Stimulated activated effector memory CD8-positive, alpha-beta T cell treated with anti-CD3 and anti-CD28 coated beads, Interleukin-12 subunit alpha, Interleukin-12 subunit beta, amount 100 ng/mL, for 72 hours (primary cell): ENCODE results near the gene FEM1C.

Experiments used
- ATAC-seq: fragments of 150-1000 bp; cut with Tn5 transposase; 2 replicates; pipeline ENCODE4 v1.10.0; 2021
- DNase-seq, 2 donors: peaks; one replicate each; pipeline ENCODE4 v3.0.0; 2021 to 2022; ENCODE audit warnings: low spot score in 2 of 2
- H3K27ac Mint-ChIP-seq: one replicate; pipeline ENCODE4 v1.8.0; 2022; ENCODE audit warnings: mild to moderate bottlenecking, mixed read lengths
- H3K36me3 Mint-ChIP-seq: one replicate; pipeline ENCODE4 v1.8.0; 2022; ENCODE audit warnings: mild to moderate bottlenecking, mixed read lengths
- H3K4me1 Mint-ChIP-seq: one replicate; pipeline ENCODE4 v1.8.0; 2022; ENCODE audit warnings: mixed read lengths
- H3K4me3 Mint-ChIP-seq: one replicate; pipeline ENCODE4 v1.8.0; 2022; ENCODE audit warnings: mild to moderate bottlenecking, mixed read lengths
- H3K9me3 Mint-ChIP-seq: one replicate; pipeline ENCODE4 v1.8.0; 2022; ENCODE audit warnings: mixed read lengths

The FEM1C gene

DNA sequence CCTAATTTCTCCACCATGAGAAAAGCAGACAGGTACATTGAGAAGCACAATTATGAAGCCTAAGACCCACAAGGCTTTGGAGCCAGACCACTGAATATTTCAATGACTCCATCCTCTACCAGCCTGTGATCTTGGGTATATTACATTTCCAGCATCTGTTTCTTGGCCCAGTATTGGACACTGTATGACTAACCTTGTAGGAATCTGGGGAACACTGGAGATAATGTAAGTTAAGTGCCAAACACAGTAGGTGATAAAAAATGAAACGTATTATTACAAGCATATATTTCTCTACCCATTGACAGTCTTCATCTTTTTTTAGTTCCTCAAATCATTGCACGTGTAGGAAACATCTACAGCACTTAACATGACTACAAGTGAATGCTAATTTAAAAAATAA, 28.6 kb upstream of the FEM1C start:
- H3K4me1 Mint-ChIP-seq, result no peaks in the 10 kb centered on the region
- no peaks in the 10 kb centered on the region for H3K36me3 Mint-ChIP-seq
- DNase-seq (no peak), ATAC-seq (no peak)
- no peaks in the 10 kb centered on the region for H3K9me3 Mint-ChIP-seq
- H3K4me3 Mint-ChIP-seq, result no peak overlapping the region
- no peak overlapping the region for H3K27ac Mint-ChIP-seq

DNA sequence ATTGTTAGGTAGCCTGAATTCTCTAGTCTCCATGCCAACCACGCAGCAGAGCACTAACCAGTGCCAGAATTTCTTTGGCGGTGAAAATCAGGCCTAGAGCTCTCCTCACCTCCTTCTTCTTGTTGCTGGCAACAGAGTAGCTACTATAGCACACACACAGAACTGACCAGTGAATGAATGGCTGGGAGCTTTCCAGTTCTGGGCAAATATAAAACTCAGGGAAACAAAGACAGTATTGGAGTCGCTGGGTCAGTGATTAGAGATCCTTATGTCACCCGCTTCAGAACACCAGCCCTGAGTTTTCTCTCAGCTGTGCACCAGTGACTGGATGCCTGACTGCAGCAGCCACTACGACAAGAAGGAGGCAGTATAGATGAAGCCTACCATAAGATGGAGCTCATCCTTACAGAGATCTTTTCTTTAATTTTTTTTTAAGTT, 26.9 kb upstream of the FEM1C start:
- ATAC-seq (no peak), DNase-seq (no peak)
- Mint-ChIP-seq H3K9me3 (no peaks in the 10 kb centered on the region), H3K27ac (no peak overlapping the region), H3K36me3 (no peaks in the 10 kb centered on the region), H3K4me3 (no peak overlapping the region), H3K4me1 (no peaks in the 10 kb centered on the region)

DNA sequence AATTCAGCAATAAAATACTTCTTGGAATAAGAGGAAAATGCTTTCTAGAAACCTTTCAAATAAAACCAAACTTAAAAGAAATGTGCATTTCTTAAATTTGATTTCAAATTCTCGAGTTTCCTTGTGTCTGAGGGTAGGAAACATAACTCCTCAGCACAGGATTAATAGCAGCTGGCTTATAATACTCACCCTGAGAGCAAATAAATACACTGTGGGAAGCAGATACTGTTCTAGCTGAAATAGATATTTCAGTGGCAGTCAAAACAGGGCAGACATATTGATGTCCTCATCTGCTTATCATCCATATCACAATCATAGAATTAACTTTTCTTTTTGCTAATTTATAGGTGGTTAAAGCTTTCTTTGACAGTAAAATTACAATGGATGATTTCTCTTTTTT, 24.1 kb upstream of the FEM1C start:
- DNase-seq, result no peak
- no peaks in the 10 kb centered on the region for H3K4me1 Mint-ChIP-seq
- ATAC-seq, result no peak
- H3K9me3 Mint-ChIP-seq, result no peaks in the 10 kb centered on the region
- no peaks in the 10 kb centered on the region for H3K36me3 Mint-ChIP-seq
- H3K4me3 Mint-ChIP-seq, result no peak overlapping the region
- H3K27ac Mint-ChIP-seq, result no peak overlapping the region

DNA sequence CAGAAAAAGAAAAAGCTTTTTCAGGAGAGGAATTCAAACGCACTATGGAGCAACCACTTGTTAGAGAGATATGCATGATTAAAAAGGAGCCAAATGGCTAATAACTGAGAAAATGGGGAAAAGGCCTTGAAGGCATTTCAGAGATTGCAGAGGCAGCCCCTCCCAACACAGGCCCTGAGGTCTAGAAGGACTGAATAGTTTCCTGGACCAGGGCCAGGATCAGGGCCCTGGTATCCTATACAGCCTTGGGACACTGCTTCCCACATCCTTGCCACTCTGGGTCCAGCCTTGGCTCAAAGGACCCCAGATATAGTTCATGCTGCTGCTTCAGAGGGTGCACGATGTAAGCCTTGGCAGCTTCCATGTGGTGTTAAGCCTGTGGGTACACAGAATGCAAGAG, 20.7 kb upstream of the FEM1C start:
- Mint-ChIP-seq H3K4me3 (no peak overlapping the region), H3K27ac (no peak overlapping the region), H3K9me3 (no peaks in the 10 kb centered on the region), H3K36me3 (no peaks in the 10 kb centered on the region), H3K4me1 (no peaks in the 10 kb centered on the region)
- no peak for DNase-seq
- ATAC-seq, result no peak

DNA sequence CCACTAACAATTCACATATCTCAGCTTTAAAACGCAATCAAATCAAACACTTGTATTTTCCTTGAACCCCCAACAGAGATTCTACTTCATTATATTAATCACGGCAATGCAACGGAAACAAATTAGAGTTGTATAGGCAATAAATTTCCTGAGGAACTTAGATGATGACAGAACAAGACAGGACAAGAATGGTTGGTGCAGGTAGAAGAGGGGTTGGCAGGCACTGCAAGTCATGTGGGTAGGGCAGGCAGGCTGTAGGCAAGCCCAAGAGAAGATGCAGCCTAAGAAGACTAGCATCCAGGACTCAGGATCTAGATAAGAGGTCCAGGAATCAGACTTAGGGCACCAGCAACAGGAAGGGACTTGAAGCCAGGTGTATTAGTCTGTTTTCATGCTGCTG, 16.6 kb upstream of the FEM1C start:
- Mint-ChIP-seq H3K4me3 (no peak overlapping the region), H3K36me3 (no peaks in the 10 kb centered on the region), H3K9me3 (no peaks in the 10 kb centered on the region), H3K4me1 (no peaks in the 10 kb centered on the region), H3K27ac (no peak overlapping the region)
- ATAC-seq, result no peak
- DNase-seq, result no peak

DNA sequence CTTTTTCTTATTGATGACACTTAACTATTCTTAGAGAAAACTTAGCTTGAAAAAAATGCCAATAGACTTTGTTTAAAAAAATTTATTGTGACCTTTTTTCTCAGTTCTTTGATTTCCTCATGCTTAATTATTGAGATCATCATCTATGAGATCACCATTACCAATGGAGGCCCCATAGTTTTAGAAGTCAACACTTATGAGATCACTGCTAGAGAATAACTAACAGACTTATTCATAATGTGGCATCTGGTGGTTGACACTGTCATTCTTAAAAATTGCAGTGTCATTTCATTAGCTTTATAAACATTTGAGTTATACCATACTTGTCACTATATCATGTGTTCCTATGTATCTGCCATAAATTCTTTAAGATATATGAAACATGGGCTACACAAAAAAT, 14.9 kb upstream of the FEM1C start:
- Mint-ChIP-seq H3K4me3 (no peak overlapping the region), H3K9me3 (no peaks in the 10 kb centered on the region), H3K4me1 (no peaks in the 10 kb centered on the region), H3K27ac (no peak overlapping the region), H3K36me3 (no peaks in the 10 kb centered on the region)
- no peak for DNase-seq
- peak; percentile 70 for ATAC-seq

DNA sequence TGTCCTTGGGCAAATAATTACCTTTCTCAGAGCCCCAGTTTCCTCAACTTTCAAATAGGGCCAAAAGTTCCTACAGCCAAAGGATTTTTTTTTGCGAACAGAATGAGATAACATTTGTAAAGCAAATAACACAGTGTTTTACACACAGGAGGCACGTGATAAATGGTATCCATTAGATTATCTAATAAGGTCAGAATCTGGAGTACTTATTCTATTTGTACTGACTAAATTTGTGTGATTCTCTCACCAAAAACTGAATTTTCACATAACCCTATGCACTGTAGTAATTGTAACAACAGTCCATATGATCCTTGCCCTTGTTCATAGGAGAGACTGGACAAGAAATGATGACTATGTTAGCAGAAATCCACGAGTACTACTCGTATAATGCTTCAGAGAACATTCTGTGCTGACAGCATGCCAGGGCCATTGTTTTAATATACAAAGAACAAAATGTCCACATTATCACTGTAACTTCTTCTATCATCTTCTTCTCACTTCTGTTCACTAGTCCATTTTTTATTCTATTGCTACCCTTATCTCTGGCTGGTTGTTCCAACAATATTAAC, 13.9 kb upstream of the FEM1C start:
- Mint-ChIP-seq H3K36me3 (no peaks in the 10 kb centered on the region), H3K4me1 (no peaks in the 10 kb centered on the region), H3K4me3 (no peak overlapping the region), H3K27ac (no peak overlapping the region), H3K9me3 (no peaks in the 10 kb centered on the region)
- DNase-seq, result no peak
- ATAC-seq, result no peak

DNA sequence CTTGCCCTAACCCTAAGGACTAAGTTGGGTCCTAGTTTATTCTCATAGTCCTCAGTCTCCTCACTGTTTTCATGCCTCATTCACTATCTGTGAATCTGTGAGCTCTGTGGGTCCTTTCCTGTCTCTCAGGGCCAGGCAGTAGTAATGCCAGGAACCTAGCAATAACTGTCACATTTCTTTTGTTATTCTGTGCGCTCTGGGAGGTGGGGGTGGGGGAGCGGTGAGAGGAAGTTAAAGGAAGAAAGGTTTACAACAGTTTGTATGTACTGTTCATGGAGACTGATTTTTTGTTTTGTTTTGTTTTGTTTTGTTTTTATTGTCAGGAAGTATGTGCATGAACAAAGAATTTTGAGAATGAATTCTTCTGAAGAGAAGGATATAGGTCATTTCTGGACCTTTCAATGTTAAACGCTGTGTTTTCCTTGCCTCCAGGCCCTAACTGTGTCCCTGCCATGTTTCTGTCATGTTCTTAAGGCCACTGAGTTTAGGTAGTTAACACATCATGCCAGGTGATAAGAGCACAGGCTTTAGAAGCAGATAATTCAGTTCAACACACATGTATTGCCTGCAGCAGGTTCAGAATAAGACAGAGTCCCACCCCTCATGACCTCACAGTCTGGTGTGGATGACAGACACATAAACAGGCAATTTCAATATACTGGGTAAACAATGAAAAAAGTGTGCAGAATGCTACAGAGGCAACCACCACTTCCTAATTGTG, 13.3 kb upstream of the FEM1C start:
- H3K4me3 Mint-ChIP-seq, result no peak overlapping the region
- no peaks in the 10 kb centered on the region for H3K36me3 Mint-ChIP-seq
- H3K4me1 Mint-ChIP-seq, result no peaks in the 10 kb centered on the region
- H3K9me3 Mint-ChIP-seq, result no peaks in the 10 kb centered on the region
- ATAC-seq (no peak), DNase-seq (no peak)
- H3K27ac Mint-ChIP-seq, result no peak overlapping the region

DNA sequence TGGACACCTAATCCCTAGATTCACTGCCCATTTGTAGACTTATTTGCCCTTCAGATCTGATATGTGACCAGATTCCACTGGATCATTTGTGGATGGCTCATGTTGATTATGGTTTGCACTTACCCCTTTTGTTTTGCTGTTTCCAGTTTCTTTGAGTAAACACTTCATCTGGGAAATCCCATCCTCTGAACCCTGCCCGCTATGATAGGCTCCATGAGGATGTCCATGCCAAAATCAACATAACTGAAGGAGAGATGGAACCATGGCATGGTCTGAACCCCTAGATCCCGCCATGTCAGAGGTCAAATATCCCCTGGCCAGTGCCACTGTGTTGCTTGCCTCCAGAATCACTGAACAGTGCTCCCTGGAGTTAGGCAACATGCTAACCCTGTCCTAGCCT, 11.7 kb upstream of the FEM1C start:
- ATAC-seq (no peak), DNase-seq (no peak)
- no peaks in the 10 kb centered on the region for H3K36me3 Mint-ChIP-seq
- H3K9me3 Mint-ChIP-seq, result no peaks in the 10 kb centered on the region
- no peak overlapping the region for H3K27ac Mint-ChIP-seq
- no peak overlapping the region for H3K4me3 Mint-ChIP-seq
- H3K4me1 Mint-ChIP-seq, result no peaks in the 10 kb centered on the region

DNA sequence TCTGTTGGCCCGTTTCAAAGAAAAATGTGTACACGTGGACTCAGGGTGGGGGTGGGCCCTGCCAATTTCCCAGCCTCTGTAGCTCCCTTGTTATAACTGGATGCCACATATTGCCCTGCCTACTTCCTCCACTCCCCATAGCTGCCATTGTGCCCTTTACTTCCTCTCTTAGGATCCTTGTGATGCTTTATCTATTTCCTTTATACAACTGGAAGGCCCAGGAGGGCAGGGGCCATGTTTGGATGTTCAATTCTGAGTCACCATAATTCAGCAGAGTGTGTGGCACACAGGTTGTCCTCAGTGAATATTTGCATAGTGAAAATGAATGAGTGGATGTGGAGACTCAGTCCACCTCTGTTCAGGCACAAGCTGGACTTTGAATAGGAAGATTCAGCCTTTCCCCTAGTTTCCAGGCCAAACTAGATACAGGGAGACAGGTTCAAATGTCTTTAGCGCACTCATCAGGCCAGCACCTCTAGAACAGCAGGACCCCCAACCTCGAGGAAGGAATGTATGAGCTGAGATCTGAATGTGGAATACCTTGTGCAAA, 10.6 kb upstream of the FEM1C start:
- DNase-seq (no peak), ATAC-seq (no peak)
- Mint-ChIP-seq H3K36me3 (no peaks in the 10 kb centered on the region), H3K4me3 (no peak overlapping the region), H3K27ac (no peak overlapping the region), H3K4me1 (no peaks in the 10 kb centered on the region), H3K9me3 (no peaks in the 10 kb centered on the region)

DNA sequence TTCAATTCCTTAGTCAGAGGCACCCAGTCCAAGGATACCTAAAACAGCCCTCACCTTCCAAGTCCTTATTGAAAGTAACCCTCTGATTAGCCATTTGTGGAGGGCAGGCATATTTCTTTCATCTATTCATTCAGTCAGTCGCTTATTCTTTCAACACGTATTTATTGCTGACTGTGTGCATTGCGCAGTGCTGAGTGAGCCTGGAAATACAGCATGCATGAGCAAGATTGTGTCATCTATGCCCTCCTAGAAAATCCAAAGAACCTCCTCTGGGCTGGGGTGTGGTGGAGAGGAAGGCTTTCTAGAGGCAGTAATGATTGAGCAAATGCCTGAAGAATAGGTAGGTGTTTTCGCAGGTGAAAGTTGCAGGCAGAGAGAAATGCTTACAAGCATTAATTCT, 8.5 kb upstream of the FEM1C start:
- Mint-ChIP-seq H3K36me3 (no peaks in the 10 kb centered on the region), H3K4me1 (no peaks in the 10 kb centered on the region), H3K9me3 (no peaks in the 10 kb centered on the region), H3K27ac (no peak overlapping the region), H3K4me3 (no peak overlapping the region)
- ATAC-seq (no peak), DNase-seq (no peak)

DNA sequence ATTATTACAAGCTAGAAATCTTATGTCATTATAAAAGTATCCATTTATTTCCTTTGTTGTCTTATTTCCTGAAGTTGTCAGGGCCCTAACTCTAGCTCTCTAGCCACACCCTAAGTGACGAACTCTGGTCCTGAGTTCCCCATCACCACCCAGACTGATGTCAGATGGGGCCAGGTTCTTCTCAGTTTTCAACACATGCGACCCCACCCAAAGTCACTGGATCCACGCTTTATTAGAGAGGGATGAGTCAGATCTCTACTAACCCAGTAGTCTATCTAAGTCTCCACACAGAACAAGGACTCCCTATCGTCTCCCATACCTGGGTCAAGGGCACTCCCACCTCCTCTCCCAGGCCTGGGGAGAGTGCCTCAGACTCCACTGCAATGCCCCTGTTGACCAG, 6.8 kb upstream of the FEM1C start:
- Mint-ChIP-seq H3K4me1 (no peaks in the 10 kb centered on the region), H3K27ac (peak overlapping the region; percentile 0), H3K4me3 (no peak overlapping the region), H3K9me3 (no peaks in the 10 kb centered on the region), H3K36me3 (no peaks in the 10 kb centered on the region)
- ATAC-seq (peak; percentile 28), DNase-seq (no peak)

DNA sequence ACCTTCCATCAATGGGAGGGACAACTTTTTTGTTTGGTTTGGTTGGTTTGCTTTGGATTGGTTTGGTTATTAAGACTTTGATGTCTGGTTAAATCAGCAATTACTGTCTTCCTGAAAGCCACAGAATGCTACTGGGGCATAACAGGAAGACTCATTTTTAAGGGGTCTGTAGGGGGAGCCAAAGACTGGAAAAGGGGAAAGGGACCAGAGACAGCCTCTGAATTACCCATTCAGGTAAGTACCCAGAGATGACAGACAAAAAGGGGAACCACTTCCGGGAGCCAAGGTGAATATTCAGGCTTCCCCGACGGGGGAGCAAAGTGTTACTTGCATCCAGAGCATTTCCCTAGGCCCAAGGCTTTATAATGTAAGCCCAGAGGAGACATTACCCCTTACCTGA, 4.6 kb upstream of the FEM1C start:
- ATAC-seq (no peak), DNase-seq (no peak)
- Mint-ChIP-seq H3K9me3 (no peaks in the 10 kb centered on the region), H3K36me3 (peaks cover 7% of the 10 kb centered on the region), H3K4me1 (peaks cover 4% of the 10 kb centered on the region), H3K4me3 (no peak overlapping the region), H3K27ac (no peak overlapping the region)

DNA sequence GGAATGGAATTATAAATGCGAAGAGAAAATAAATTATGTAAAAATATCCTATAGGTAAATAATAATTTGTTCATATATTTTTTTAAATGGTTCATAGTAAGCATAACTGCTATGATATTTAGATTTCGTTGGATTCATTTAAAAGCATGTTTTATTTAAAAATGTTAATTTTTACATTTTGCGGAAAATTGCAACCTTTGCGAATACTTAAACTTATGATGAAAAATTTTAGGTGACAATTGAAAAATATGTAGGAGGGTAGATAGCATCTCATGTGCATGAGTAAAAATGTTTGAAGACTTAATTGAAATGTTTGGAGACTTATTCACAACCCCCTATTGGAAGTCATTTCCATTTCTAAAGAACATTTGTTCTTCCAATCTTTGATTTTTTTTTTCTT, 4.1 kb upstream of the FEM1C start:
- H3K27ac Mint-ChIP-seq, result no peak overlapping the region
- ATAC-seq (no peak), DNase-seq (no peak)
- peaks cover 4% of the 10 kb centered on the region for H3K4me1 Mint-ChIP-seq
- H3K36me3 Mint-ChIP-seq, result peaks cover 12% of the 10 kb centered on the region
- H3K9me3 Mint-ChIP-seq, result no peaks in the 10 kb centered on the region
- H3K4me3 Mint-ChIP-seq, result no peak overlapping the region

DNA sequence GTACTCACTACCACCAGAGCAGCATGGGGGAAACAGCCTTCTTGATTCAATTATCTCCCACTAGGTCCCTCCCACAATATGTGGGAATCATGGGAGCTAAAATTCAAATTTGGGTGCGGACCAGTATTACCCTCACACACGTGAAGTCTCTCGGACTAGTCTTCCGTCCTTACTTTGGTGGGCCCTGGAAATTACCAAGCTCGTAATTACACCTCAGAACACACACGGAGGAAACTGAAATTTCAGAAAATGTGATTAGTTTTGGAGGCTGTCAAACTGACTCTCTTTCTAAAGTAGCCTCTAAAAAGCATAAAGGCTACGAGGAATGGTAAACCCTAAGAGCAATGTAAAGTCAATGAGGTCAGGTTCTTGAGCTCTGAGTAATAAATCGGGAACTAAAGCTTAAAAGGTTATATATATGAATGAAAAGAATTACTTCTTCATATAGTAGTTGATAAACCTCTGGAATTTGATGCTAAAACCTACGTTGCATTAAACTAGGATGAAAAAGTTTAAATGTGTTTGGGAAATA, 842 bp upstream of the FEM1C start:
- Mint-ChIP-seq H3K27ac (peak overlapping the region; percentile 97), H3K4me3 (peak overlapping the region; percentile 96), H3K4me1 (peaks cover 10% of the 10 kb centered on the region), H3K36me3 (peaks cover 45% of the 10 kb centered on the region), H3K9me3 (no peaks in the 10 kb centered on the region)
- ATAC-seq (no peak), DNase-seq (no peak)

DNA sequence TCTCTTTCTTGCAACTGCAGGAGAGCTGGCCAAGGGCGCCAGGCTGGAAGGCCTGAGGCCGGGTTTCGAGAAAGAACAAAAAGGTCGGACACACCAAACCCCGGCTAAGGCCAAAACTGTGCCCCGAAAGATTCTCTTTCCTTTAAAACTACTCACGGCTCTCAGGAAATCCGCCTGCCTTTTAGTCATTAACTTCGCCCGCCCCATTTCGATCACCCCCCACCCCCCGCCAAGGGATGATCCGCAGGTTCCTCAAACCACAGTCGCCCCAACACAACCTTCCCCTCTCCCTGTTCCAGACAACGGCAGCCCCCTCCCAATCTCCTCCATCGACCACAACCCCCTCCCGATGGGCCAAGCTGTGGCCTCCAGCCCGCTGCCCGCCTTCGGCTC, 536 bp downstream of the FEM1C start:
- Mint-ChIP-seq H3K27ac (peak overlapping the region; percentile 97), H3K36me3 (peaks cover 59% of the 10 kb centered on the region), H3K4me3 (peak overlapping the region; percentile 96), H3K9me3 (no peaks in the 10 kb centered on the region), H3K4me1 (peaks cover 23% of the 10 kb centered on the region)
- peak; percentile 51 for ATAC-seq
- peak in 1 of 2 donors; percentile 23 for DNase-seq
